Fibroblast of lung (primary cell): ENCODE data around the gene NCBP3.

Experiments used
- EZH2 ChIP-seq: IDR thresholded peaks from 2 replicates; pipeline ENCODE4 v1.5.1; 2012; ENCODE audit warnings: low read length, control low read depth, mild to moderate bottlenecking; ENCODE audit errors: missing control alignments
- TF ChIP-seq, protein P1 (sequence below), 2 donors: IDR thresholded peaks in 1 of 2; conservative IDR thresholded peaks in 1 of 2; 1 replicate in 1 of 2; 2 replicates in 1 of 2; pipeline ENCODE4 v1.5.1; 2011 to 2012; ENCODE audit warnings: low read length in 2 of 2, control low read depth in 1 of 2, inconsistent platforms in 1 of 2, low read depth in 1 of 2, mild to moderate bottlenecking in 1 of 2

DNA sequence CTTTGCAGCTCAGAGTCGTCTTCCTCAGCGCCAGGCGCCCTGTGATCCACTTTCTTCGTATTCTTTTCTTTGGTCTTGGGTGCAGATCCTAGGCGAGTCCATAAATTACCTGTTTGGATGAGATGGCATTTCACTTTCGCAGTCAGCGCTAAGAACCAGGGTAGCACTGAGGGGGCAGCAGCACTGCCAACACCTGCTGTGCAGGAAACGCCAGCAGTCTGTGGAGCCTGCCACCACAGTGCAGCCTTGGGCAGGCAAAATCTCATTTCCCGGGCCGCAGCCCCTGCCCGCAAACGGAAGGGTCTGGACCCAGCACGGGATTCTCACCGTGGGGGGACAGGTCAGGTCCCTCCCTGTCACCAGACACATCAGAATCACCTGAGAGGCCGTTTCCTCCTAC is 32.9 kb downstream of the NCBP3 start:
- TF ChIP-seq, protein P1, sequence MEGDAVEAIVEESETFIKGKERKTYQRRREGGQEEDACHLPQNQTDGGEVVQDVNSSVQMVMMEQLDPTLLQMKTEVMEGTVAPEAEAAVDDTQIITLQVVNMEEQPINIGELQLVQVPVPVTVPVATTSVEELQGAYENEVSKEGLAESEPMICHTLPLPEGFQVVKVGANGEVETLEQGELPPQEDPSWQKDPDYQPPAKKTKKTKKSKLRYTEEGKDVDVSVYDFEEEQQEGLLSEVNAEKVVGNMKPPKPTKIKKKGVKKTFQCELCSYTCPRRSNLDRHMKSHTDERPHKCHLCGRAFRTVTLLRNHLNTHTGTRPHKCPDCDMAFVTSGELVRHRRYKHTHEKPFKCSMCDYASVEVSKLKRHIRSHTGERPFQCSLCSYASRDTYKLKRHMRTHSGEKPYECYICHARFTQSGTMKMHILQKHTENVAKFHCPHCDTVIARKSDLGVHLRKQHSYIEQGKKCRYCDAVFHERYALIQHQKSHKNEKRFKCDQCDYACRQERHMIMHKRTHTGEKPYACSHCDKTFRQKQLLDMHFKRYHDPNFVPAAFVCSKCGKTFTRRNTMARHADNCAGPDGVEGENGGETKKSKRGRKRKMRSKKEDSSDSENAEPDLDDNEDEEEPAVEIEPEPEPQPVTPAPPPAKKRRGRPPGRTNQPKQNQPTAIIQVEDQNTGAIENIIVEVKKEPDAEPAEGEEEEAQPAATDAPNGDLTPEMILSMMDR (conservative IDR thresholded peaks at IDR 0.05 in 1 of 2, IDR thresholded peaks at IDR 0.05 in 1 of 2; ENCODE audit: low read depth in 1 of 2, low read length in 2 of 2), result no peak
- no peak for TF ChIP-seq EZH2
